IPS DF 6.9 (cell line): ENCODE measurements around the gene RAPGEF1.

Experiments used
- DNase-seq: peaks from one replicate; pipeline ENCODE4 v3.0.0-alpha.2; 2013; ENCODE audit warnings: low read depth, low spot score
- H3K27ac ChIP-seq: one replicate; pipeline ENCODE4 v1.5.1; 2013; ENCODE audit warnings: low read length, control low read depth
- H3K27me3 ChIP-seq: 2 replicates; pipeline ENCODE4 v1.6.1; 2013; ENCODE audit warnings: mild to moderate bottlenecking, low read length; ENCODE audit not compliant: control insufficient read depth, insufficient read depth
- H3K36me3 ChIP-seq: 2 replicates; pipeline ENCODE4 v1.6.1; 2013; ENCODE audit warnings: low read length; ENCODE audit not compliant: control insufficient read depth, insufficient read depth
- H3K4me1 ChIP-seq: 2 replicates; pipeline ENCODE4 v1.6.1; 2013; ENCODE audit warnings: low read length; ENCODE audit not compliant: control insufficient read depth, insufficient read depth
- H3K4me3 ChIP-seq: 2 replicates; pipeline ENCODE4 v1.5.1; 2013; ENCODE audit warnings: mild to moderate bottlenecking, low read length
- H3K9me3 ChIP-seq: 2 replicates; pipeline ENCODE4 v1.6.1; 2013; ENCODE audit warnings: low read length, inconsistent platforms; ENCODE audit not compliant: control insufficient read depth, insufficient read depth
- WGBS: extraction: QIAGEN DNeasy Blood & Tissue Kit; methylation state at CpG from one replicate; pipeline ENCODE4 v1.1.7; 2013; ENCODE audit warnings: mixed read lengths, missing lambda C conversion rate; ENCODE audit not compliant: insufficient read length, insufficient coverage; 5-methylcytosine and 5-hydroxymethylcytosine counted together

The RAPGEF1 gene

DNA sequence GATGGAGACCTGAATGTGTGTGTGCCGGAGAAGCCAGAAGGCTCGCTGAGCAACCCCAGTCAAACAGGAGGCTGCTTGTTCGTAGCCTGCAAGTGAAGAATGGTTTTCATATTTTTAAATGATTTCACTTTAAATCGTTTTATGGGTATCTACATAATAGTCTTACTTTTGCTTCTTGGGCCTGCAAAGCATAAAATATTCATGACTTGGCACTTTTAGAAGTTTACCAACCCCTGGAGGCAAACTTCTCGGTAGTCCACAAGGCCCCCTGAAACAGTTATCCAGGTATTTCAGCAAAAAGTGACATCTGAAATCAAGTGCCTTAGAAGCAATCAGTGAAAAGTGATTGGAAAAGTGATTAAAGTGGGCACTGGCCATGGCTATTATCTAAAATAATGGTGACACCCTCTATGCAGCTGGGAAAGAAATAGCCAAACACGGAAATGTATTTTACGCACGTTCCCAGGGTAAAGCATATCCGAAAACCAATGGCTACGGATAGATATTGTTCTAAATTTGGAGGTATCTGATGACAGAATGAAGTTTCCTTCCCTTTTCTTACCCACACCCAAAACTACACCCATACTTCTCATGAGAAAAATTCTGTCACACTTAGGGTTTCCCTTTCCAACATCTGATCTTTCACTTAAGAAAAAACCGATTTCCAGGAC is 39.0 kb downstream of the RAPGEF1 start:
- no peaks in the 10 kb centered on the region for H3K27me3 ChIP-seq
- WGBS = no CpG with 5 or more reads among the region's 11 CpGs
- no peaks in the 10 kb centered on the region for H3K9me3 ChIP-seq
- H3K36me3 ChIP-seq = no peaks in the 10 kb centered on the region
- H3K27ac ChIP-seq = no peak overlapping the region
- peaks cover 13% of the 10 kb centered on the region for H3K4me1 ChIP-seq
- no peak overlapping the region for H3K4me3 ChIP-seq
- no peak for DNase-seq

DNA sequence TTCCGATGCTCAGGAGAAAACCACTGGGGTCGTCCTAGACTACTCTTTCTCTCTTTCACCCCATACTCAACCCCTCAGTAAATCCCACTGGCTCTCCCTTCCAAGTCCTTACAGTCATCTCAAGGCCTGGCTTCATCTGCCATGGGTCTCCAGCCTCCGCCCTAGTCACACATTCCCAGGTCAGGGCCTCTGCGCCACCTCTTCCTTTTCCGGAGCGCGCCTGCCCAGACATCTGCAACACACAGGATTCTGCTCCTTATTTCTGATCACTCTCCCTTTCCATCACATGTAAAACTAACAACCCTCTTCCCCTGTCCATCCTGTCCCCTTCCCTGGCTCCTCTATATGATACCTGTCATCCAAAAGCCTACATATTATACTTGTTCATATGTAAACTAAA is 39.8 kb downstream of the RAPGEF1 start:
- peaks cover 18% of the 10 kb centered on the region for H3K4me1 ChIP-seq
- H3K4me3 ChIP-seq = no peak overlapping the region
- no peaks in the 10 kb centered on the region for H3K9me3 ChIP-seq
- H3K27ac ChIP-seq = no peak overlapping the region
- no CpG with 5 or more reads among the region's 7 CpGs for WGBS
- no peaks in the 10 kb centered on the region for H3K36me3 ChIP-seq
- DNase-seq = no peak
- no peaks in the 10 kb centered on the region for H3K27me3 ChIP-seq

DNA sequence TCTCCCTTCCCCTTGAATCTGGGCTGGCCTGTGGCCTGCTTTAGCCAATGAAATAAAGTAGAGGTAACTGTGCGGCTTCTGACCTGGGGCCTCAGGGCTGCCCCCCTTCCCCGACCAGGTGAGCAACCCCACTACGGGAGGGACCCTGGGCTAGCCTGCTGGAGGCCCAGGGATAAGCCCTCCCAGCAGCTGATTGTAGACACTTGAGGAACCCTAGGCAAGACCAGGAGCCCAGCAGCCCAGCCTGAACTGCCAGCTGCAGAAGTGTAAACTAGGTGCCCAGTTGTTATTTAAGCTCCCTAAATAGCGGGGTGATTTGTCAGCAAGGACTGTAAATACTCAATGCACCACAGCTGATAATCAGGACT is 41.3 kb downstream of the RAPGEF1 start:
- H3K9me3 ChIP-seq = no peaks in the 10 kb centered on the region
- no peak overlapping the region for H3K4me3 ChIP-seq
- H3K36me3 ChIP-seq = no peaks in the 10 kb centered on the region
- no peak for DNase-seq
- H3K27ac ChIP-seq = no peak overlapping the region
- H3K4me1 ChIP-seq = peaks cover 16% of the 10 kb centered on the region
- WGBS = no CpG with 5 or more reads among the region's 4 CpGs
- no peaks in the 10 kb centered on the region for H3K27me3 ChIP-seq

DNA sequence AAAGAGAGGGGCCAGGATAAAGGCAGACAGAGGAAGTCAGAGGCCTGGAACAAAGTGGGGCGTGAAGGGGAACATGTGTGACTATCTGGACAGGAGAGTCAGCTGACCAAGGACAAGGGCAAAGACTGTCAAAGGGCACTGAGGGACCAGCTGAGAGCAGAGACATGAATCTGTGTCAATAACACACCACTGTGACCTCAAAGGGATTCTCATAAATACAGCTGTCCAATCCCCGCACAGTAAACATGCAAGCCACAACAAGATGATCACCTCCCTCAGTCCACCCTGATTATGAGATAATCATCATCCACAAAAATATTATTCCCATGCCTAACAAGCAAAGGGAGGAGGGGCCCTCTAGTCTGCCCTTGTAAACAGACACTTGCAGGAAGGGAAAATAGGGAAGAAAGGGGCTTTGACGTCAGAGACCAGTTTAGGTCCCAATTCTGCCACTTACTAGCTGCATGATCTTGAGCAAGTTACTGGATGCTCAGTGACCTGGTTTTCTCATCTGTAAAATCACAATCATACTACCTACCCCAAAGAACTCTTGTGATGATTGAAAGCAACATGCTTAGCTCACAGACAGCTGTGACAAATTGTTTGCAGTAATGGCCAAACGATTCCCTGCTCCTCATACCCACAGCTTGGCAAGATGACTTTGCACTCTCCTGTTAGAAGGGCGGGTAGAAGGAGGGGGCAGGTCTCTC is 41.8 kb downstream of the RAPGEF1 start:
- DNase-seq = no peak
- no peaks in the 10 kb centered on the region for H3K36me3 ChIP-seq
- no CpG with 5 or more reads among the region's 5 CpGs for WGBS
- no peaks in the 10 kb centered on the region for H3K9me3 ChIP-seq
- no peaks in the 10 kb centered on the region for H3K27me3 ChIP-seq
- H3K4me1 ChIP-seq = peaks cover 16% of the 10 kb centered on the region
- no peak overlapping the region for H3K4me3 ChIP-seq
- H3K27ac ChIP-seq = no peak overlapping the region

DNA sequence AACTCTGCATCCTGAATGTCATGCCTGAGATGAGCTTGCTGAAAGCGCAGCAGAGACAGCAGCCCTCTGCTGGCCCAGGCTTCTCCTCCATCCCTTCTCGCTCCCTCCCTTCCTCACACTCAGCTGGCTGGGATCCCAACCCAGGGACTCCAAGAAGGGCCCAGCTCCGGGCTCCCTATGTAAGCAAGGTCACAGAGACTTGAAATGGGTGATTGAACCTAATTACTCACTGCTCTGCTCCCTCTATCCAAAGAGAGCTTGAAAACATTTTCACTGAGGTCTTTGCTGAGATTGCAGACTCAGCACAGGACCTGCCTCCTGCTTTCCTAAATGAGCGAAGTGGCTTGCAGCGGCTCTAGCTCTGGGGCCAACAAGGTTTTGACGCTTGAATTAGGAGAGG is 42.8 kb downstream of the RAPGEF1 start:
- no peak for DNase-seq
- no peak overlapping the region for H3K4me3 ChIP-seq
- H3K27me3 ChIP-seq = no peaks in the 10 kb centered on the region
- H3K4me1 ChIP-seq = peaks cover 16% of the 10 kb centered on the region
- H3K27ac ChIP-seq = no peak overlapping the region
- WGBS = no CpG with 5 or more reads among the region's 6 CpGs
- H3K9me3 ChIP-seq = no peaks in the 10 kb centered on the region
- H3K36me3 ChIP-seq = no peaks in the 10 kb centered on the region

DNA sequence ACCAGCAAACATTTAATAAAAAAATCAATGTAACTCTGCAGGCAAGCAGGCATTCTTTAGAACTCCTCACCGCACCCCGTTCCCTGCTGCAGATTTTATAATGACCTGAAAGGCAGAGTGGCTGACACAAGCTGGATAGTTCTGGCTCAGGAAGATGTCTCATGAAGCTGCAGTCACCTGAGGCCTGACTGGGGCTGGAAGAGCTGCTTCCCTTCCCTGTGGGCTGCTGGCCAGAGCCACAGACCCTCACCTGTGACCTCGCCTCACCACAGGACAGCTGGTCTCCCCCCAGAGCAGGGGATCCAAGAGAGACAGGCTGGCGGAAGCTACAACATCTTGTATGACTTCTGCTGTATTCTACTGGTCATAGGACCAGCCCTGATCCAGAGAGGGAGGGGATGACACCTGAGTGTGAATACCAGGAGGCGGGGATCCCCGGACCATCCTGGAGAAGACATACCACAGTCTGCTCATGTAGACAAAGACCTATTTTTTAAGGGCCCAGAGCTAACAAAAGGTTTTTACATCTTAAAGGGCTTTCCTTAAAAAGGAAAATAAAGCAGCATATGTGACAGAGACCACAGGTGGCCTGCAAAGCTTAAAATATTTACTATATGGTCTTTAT is 43.9 kb downstream of the RAPGEF1 start:
- WGBS = no CpG with 5 or more reads among the region's 6 CpGs
- H3K9me3 ChIP-seq = no peaks in the 10 kb centered on the region
- H3K4me3 ChIP-seq = no peak overlapping the region
- peaks cover 16% of the 10 kb centered on the region for H3K4me1 ChIP-seq
- no peak for DNase-seq
- H3K36me3 ChIP-seq = no peaks in the 10 kb centered on the region
- H3K27me3 ChIP-seq = no peaks in the 10 kb centered on the region
- no peak overlapping the region for H3K27ac ChIP-seq

DNA sequence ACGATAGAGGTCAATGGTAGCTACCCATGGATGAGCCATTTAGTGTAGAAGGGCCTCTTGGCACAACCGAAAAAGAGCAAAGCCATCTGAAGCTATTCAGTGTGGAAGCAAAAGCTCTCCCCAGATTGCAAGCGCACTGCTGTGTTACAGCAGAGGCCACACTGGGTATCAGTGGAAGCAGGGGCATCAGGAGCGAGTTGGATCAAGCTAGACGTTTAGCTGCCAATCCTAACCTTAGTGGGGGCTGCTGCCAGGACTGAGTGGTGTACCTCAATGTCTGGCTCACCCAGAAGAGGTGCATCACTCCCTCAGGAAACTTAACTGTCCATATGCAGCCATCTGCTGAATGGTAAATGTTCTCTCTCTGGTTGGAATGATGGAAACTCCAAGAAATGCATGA is 44.5 kb downstream of the RAPGEF1 start:
- peaks cover 16% of the 10 kb centered on the region for H3K4me1 ChIP-seq
- H3K9me3 ChIP-seq = no peaks in the 10 kb centered on the region
- no peak overlapping the region for H3K27ac ChIP-seq
- no CpG with 5 or more reads among the region's 5 CpGs for WGBS
- no peaks in the 10 kb centered on the region for H3K36me3 ChIP-seq
- H3K4me3 ChIP-seq = no peak overlapping the region
- no peaks in the 10 kb centered on the region for H3K27me3 ChIP-seq
- no peak for DNase-seq

DNA sequence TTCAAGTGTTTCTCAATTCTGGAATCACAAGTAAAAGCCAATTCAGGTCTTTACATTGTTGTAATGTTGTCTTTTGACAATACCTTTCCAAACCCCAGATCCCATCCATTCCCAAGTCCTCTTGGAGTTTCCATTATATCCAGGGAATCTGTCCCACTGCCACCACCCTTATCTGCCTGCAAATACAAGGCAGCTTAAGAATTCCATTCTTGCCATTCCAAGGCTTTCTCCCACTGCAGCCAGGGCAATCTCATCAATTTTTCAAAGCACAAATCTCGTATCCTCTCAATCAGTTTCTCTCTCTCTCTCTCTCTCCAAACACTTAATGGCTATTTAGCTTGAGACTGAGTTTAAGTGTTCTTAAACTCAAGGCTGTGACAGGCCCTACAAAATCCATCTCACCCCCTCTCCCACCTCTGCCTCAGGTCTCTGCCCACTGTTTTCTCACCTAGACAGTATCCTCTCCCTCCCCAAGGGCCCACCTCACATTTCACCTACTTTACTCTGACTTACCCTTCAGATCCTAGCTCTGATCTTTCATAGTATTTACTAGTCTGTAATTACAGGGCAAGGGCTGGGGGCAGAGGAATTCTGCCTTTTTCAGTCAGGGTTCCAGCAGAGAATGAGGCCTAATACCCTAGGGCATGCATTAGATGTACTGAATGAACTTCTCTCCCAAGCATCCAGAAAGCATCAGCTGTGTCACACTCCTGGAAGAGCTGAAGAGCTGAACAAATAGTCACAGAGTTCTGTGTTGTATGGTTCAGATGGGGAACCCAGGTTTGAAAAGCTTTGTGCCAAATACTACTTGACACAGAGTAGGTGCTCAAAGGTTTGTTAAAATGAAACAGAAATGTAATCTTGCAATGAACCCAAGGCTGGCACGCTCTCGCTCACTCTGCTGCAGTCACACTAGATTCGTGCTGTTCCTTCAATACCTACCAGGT is 46.0 kb downstream of the RAPGEF1 start:
- H3K4me1 ChIP-seq = peaks cover 14% of the 10 kb centered on the region
- no peaks in the 10 kb centered on the region for H3K27me3 ChIP-seq
- H3K27ac ChIP-seq = no peak overlapping the region
- no peaks in the 10 kb centered on the region for H3K36me3 ChIP-seq
- WGBS = no CpG with 5 or more reads among the region's 4 CpGs
- H3K4me3 ChIP-seq = no peak overlapping the region
- H3K9me3 ChIP-seq = no peaks in the 10 kb centered on the region
- DNase-seq = no peak

DNA sequence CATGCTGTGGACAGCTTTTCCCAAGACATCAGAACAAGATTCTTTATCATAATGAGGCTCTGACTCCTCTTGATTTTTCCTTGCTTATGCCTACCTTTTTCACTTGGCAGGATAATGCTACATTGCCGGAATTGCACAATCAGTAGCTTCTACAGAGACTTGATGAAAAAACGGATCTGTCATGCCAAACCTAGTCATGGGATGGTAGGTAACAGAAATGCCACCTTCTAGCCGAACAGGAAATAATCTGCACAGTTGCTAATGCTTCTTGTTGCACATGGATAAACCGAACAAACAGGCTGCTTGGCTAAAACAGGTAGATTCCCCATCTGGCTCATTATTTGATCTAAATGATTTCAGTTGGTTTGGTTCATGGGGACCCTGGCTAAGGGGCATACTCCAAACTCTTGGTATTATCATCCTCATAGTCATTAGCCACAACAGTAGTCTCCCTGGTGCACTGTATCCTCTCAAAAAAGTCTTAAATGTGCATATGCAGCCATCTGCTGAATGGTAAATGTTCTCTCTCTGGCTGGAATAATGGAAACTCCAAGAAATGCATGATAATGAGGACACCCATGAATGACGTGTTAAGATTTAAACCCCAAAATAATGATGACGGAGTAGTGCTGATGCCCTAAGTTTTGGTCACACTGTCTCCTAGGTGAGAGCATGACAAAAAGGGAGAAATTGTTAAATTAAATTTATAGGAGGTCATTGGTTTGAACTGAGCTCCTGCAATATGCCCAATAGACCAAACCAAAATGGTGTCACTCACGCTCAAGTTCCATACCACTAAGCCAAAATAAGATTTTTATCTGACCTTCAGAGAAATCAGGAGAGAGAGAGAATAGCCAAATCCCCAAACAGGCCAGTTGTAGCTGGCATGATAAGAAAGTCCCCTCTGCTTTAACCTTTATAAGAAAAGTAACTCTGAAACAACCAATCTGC is 47.0 kb downstream of the RAPGEF1 start:
- peaks cover 10% of the 10 kb centered on the region for H3K4me1 ChIP-seq
- no peak overlapping the region for H3K4me3 ChIP-seq
- no peaks in the 10 kb centered on the region for H3K27me3 ChIP-seq
- WGBS = no CpG with 5 or more reads among the region's 7 CpGs
- no peak for DNase-seq
- H3K36me3 ChIP-seq = no peaks in the 10 kb centered on the region
- no peak overlapping the region for H3K27ac ChIP-seq
- H3K9me3 ChIP-seq = no peaks in the 10 kb centered on the region
